Embryonic facial prominence (tissue), 1 donor: ENCODE data around the gene CIDEB.
A peak's percentile ranks its signal among the peaks of the same experiment; 100 is the strongest.

ENCODE experiments used
- DNase-seq: peaks from one replicate; pipeline ENCODE4 v3.0.0-alpha.2; 2016; ENCODE audit errors: extremely low spot score

CIDEB gene

DNA sequence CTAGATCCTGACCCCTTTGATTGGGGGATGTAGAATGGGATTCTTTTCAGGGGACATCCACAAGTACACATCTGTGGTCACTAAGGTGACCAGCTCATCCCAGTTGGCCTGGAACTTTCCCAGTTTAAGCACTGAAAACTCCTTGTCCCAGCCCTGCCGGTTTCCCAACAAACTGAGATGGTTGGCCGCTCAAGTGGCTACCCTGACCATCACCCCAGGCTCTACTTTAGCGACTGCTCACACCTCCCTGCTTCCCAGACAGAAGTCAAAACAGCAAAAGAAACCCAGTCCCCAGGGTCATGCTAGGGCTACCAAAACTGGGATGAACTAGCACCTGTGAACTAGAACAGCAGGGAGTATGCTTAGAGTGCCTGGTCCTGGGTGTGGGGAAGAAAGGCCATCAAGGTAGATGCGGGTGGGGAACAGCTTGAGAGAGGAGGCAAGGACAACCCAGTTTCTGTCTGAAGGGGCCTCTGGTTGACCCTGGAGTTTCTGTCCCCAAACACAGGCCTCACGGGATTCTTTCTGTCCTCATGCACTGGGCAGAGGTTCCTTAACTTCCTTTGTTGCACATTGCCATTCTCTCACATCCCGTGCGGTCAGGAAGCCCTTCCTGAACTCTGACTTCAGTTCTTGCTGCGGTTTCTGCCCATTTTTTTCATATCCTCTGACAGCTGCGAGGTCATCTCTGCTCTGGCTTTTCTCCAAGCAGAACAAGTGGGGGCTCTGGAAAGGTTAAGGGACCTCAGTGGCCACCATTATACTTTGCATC, 5.1 kb upstream of the CIDEB start:
- no peak for DNase-seq

DNA sequence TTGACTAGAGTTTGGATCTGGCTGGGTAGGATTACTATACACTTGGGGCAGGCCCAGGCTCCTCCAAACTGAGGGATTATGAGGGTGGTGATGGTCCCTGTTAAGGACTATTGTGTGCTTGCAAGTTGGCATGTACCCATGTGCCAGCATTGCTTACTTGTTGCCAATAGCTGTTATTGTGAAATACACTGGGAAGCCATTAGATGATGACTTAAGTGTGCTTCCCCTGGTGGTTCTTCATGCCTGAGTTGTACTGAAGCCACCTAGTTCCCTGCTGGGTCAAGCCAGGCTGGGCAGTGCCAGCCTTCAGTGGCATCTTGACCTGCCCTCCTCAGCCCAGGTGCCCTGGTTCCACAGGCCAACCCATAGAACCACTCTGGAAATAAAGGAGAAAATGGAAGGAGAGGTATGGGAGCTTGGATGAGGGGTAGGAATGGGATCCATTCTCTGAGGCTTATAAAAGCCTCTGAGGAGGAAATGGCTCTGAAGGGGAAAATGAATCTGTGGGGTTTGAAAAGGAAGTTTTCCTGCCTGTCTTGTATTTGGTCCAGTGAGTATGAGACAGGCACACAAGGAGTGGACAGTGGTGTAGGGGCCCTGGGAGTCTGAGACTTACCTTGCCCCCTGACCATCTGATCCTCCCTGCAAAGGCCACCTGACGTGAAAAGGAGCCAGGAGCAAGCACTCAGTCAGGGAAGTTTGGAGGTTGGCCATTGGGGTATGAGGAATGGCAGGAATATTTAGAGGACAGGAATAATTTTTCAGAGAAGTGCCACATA, 4.2 kb upstream of the CIDEB start:
- DNase-seq: no peak

DNA sequence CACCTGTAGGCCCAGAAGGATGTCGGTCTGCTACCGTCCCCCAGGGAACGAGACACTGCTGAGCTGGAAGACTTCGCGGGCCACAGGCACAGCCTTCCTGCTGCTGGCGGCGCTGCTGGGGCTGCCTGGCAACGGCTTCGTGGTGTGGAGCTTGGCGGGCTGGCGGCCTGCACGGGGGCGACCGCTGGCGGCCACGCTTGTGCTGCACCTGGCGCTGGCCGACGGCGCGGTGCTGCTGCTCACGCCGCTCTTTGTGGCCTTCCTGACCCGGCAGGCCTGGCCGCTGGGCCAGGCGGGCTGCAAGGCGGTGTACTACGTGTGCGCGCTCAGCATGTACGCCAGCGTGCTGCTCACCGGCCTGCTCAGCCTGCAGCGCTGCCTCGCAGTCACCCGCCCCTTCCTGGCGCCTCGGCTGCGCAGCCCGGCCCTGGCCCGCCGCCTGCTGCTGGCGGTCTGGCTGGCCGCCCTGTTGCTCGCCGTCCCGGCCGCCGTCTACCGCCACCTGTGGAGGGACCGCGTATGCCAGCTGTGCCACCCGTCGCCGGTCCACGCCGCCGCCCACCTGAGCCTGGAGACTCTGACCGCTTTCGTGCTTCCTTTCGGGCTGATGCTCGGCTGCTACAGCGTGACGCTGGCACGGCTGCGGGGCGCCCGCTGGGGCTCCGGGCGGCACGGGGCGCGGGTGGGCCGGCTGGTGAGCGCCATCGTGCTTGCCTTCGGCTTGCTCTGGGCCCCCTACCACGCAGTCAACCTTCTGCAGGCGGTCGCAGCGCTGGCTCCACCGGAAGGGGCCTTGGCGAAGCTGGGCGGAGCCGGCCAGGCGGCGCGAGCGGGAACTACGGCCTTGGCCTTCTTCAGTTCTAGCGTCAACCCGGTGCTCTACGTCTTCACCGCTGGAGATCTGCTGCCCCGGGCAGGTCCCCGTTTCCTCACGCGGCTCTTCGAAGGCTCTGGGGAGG, 3.1 kb upstream of the CIDEB start, which contains the start of gene LTB4R:
Gene LTB4R (plus strand): TSS at position 857 of the 959 bp plus-strand sequence. CDS start 4,150 bp downstream, outside the sequence.
- DNase-seq: peak; percentile 46

DNA sequence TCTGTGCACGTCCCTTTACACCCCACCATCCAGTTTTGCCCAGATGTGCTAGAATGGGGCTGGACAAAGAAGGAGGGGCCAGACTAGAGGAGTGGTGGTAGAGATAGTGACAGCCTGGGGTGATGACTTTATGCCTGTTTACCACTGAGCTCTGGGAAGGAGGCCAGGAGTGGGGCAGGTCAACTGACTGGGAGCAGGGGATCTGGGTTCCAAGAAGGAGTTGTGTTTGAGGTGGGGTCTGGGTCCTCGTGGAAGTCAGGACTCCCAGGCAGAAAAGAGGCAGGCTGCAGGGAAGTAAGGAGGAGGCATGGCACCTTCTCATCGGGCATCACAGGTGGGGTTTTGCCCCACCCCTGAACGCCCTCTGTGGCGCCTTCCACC, 2.5 kb upstream of the CIDEB start:
- DNase-seq: no peak

DNA sequence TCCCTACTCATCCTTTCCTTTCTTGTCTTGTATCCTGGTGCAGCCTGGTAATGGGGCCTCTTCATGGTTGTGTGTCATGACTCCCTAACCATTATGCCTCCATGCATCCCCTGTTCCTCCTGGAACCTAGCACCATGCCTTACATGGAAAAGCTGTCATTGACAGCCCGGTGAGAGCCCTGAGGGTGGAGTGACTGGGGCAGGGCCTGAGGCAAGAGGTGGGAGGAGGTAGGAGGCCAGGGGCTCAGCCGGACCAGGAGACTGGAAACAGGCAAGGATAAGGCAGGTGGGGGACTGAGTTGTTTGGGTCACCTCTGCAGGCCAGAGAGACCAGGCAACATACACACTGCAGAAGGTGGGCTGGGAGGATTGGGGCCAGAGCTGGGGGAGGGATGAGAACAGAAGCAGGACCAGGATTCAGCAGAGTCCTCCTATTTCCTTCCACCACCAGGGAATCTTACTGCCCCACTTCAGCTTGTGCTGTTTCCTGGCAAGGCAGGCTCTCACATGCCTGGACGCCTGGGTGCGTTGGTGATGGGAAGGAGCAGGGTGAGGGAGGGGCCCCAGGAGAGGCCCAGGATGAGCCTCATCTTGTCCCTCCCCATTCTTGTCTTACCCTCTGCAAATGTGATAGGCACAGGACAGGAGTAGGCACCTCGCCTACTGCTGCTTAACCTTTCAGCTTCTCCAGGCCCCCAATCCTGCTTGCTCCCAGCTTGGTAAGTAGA, 1.9 kb upstream of the CIDEB start, which contains the start of gene LTB4R2:
Gene LTB4R2 (plus strand): TSS at position 603 of the 727 bp plus-strand sequence. CDS start 525 bp downstream, outside the sequence.
- DNase-seq: no peak

DNA sequence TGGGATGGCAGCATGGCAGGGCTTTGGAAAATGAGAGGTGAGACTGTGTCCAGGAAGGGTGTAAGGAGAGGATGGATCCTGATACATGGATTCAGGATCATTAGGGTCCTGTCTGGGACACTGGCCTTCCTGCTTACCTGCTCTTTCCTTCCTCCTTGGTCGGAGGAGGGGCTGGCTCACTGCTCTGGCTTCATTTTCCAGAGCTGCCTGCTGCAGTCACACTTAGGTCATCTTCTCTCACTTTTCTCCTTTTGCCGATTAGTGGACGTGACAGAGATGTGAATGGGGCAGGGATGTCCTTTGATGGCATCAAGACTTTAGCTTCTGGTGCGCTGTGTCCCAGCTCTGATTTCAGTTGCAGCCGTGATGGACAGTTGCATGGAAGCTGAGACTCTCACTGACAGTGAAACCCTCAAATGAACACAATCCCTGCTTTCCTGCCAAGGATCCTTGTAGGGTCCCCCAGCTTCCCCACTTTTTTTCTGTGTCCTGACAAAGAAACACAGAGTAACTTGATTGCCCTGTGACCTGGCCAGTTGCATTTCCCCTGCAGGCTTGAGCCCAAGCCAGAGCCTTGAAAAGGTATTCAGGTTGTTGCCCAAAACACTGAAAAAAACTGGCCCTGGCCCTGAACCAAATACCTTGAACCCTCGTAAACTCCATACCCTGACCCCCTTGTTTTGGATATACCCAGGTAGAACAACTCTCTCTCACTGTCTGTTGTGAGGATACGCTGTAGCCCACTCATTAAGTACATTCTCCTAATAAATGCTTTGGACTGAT, 756 bp upstream of the CIDEB start:
- no peak for DNase-seq

DNA sequence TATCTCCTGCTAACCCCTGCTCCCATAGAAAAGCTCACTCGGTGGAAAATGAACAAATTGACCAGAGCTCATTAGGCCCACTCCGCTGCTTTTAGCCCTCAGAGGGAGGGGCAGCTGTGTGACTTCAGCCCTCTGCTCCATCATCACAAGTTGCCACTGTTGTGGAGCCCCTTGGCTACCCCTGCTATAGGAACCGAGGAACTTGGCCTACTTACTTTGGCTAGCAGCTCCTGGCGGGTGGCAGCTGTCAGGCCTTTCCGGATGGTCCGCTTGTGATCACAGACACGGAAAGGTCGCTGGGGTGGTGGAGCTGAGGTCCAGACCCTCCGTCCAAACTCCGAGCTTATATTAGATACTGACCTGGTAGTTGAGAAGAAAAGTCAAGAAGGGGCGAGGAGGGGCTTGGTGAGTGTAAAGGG, 612 bp downstream of the CIDEB start:
- no peak for DNase-seq

DNA sequence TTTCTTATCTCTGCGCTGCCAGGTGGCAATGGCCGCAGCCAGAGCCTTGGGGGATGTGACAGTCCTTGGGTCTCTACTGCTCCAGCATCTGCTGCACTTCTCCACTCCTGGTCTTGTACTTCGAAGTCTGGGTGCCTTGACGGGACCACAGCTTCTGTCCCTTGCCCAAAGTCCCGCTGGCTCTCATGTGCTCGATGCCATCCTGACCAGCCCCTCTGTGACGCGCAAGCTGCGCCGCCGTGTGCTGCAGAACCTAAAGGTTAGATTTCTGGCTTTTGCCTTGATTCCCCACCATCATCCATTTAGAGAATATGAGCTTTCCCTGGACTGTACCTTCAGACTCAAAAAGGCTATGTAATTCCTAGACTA, 3.8 kb downstream of the CIDEB start:
- no peak for DNase-seq

DNA sequence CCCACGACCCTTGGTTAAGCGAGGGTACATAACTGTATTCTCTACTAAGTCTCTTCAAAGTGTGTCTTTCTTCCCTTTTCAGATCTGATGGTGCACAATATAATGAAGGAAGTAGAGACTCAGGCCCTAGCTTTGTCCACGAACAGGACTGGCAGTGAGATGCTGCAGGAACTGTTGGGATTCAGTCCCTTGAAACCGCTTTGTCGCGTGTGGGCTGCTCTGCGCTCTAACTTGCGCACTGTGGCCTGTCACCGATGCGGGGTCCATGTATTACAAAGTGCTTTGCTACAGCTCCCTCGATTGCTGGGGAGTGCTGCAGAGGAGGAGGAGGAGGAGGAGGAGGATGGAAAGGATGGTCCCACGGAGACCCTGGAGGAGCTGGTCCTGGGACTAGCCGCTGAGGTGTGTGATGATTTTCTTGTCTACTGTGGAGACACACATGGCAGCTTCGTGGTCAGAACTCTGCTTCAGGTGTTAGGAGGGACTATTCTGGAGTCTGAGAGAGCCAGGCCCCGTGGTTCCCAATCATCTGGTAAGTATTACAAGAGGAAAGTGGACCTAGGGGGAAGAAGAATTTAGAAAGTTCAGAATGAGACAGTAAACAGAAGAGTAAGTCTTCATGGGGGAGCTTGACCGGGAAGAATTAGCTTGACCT, 7.3 kb downstream of the CIDEB start:
- DNase-seq: no peak

DNA sequence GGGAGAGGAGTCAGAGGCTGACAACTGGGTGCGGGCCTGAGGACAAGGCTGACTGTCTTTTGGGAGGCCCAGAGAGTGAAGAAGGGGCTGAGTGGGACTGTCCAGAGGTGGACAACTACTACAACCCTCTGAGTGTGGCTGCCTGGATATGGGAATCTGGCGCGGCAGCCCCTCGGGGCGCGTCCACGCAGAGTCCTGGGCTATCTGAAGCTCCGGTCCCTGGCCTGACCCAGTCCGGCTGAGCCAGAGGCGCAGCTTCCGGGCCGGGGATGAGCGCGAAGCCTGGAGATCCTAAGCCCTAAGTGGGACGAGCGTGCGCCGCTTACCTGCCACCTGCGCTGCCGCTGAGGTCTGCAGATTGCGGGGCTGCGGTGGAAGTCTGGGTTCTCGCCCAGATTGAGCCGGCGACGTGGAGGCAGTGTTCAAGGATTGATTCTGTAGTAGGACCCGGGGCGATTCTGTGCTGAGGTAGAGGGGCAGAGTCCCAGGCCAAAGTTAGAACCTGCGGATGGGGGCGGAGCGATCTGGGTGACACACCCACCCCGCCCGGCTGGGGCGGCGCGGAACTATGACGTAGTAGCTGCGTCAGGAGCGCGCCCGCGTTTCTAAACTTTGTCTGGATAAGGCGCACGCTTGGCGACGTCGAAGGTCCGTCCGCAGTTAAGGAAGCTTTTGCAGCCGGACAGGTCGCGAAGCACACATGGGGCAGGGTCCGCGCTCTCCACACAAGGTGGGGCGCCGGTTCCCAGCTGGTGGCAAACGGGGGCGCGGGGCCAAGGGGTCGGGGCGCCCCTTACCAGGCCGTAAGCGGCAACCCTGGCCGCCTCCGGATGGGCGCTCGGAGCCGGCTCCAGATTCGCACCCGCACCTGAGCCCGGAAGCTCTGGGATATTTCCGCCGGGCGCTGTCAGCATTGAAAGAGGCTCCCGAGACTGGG, 8.3 kb downstream of the CIDEB start, which contains the start of the genes DHRS1 and NOP9:
Gene DHRS1 (minus strand): TSS at position 526 of the 937 bp plus-strand sequence. CDS start 674 bp downstream, outside the sequence.
Gene NOP9 (plus strand): TSS at position 596 of the 937 bp plus-strand sequence. CDS start 105 bp downstream, at position 701.
- peak; percentile 82 for DNase-seq

DNA sequence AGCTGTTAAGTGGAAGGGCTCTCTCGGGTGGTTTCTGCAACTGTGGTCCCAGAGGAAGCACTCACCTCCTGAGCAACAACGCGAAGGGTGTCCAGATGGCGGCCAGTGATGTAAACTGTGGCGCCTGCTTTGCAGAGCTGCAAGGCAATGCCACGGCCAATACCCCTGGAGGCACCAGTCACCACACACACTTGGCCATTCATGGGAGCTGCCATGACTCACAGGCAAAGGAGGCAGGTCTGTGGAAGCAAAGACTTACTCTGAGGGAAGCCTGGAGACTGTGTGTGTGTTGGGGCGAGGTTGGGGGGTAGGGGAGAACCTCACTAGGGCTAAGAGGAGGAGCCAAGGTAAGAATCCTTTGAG, 8.9 kb downstream of the CIDEB start:
- DNase-seq: no peak

DNA sequence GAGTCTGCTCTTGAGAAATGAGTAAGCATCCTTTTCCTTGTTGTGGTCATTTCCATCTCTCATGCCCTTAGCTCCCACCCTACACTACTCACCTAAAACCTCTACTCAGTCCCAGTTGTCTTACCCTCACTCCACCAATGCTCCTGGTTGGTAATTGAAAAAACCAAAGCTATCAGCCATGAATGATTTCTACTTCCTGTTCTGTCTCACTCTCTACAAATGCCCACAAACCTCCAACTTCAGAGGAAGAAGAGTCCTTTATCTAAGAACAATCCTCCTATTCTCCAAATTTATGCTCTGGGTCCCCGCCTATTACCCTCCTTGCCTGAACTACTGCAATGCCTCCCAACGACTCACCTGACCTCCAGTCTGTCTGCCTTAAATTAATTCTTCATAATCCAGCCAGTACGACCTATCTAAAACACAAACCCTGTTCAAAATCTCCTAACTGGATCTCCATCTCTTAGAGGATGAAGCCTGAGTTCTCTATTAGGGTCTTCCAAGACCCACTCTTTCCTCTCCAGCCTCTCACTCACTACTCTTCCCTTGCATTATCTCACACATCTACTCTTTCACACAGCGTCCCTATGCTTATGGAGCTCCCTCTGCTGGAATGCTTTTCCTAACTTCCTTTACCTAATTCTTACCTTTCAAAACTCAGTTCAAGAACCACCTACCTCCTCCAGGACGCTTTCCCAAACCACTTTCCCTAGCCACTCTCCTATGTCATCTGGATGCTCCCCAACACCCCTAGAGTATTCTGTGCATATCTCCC, 10.4 kb downstream of the CIDEB start:
- no peak for DNase-seq

DNA sequence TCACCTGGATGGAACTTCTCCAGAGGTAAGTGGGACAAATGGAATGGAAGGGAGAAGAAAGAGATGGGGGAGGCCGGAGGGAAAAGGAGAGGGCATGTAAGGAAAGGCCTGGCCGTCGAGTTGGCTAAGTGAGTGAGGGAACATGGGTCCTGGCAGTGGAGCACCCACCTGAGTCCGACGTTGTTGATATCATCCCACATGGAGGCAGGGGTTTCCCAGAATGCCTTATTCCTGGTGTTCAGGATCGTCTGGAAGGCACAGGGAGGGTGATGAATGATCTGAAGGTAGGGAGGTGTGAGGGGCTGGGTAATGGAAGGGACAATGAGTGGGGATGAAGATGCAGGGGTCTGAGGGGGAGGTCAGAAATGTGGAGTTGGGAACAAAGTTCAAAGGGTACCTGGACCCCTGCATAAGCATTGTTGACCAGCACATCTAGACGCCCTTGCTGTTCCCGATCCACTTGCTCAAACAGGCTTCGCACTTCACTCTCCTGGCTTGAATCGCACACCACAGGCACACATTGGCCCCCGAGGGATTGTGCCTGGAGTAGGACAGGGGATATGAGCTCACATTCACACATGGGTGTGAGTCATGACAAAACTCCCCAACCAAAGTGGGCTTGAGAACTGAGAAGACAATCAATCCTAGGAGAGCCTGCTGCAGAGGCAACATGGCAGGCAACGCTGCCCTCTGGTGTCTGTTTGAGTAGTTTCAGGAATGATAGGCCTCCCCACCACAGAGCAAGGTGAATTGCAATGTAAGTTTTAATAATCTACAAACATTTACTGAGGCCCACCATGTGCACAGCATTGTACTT, 11.2 kb downstream of the CIDEB start:
- peak; percentile 26 for DNase-seq

DNA sequence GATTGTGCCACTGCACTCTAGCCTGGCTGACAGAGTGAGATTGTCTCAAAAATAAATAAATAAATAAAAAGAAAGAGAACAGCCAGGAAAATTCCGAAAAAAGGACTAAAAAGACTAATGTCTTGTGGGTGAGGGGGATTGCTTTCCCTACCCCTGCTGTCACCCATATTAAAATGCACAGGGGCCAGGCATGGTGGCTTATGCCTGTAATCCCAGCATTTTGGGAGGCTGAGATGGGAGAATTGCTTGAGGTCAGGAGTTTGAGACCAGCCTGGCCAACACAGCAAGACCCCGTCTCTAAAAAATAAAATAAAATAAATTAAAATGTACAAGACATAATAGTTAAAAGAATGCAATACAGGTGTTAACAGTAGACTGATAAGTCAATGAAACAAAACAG, 14.3 kb downstream of the CIDEB start:
- DNase-seq: no peak

DNA sequence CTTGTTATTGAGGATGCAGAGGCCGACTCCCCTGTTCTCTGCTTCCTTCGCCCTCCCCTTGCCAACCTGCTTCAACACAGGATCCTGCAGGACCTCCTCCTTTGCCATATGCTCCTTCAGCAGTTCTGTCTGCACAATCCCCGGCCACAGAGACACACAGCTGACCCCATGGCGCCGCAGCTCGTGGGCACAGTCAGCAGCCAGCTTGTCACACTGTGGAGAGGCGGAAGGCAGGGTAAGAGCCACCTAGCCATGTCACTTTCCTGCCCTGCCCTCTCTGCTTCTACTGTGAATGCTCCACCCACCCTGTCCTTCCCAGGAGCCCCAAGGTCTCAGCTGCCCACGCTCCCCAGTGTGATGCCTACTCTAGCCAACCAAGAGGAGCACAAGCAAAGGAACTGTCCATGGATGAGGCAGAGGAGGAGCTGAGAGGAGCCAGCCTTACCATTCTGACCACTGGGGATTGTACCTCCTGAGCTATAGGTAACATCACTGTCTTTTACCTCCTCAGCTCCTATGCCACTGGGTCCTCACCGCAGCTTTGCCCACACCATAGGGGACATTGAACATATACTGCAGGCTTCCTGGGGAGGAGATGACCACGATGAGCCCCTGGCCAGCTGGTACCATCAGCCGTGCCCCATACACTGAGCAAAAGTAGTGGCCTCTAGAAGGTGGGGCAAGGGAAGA, 15.5 kb downstream of the CIDEB start:
- no peak for DNase-seq

DNA sequence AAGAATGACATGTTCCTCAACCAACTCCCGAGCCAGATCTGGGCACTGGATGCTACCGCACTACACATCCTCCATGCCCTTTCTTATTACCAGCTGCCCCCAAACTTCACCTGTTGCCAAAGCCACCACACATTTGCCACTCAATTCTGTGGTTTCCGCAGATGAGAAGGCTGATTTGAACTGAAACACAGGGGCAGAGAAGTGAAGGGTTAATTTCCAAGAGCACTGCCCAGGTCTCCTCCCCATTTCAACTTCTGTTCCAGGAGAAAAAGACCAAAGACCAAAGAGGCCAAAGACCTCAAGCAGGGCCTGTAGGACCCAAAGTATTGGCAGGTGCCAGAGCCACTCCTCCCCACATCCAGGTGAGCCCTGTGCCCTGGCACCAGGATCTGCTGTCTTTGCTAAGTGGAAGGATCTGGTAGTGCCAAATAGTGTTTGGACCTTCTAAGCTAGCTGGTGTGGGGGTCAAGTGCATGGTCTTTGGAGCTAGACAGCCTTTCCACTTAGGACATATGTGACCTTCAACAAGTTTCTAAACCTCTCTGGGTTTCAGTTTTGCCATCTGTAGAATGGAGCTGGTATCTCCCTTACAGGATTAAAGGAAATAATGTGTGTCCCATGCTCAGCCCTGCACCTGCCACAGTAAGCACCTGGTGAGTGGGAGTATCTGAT, 16.2 kb downstream of the CIDEB start:
- no peak for DNase-seq
